ENCODE results near the gene PIP4K2A. TPM values are rescaled to one million over a fixed set of nuclear protein-coding genes. Genes with fewer than 3 reads are reported as not detected.

The PIP4K2A gene
- total and polyA plus RNA-seq, 2 of the 8 experiments (the other 6 are each of a cell fraction or from before 2014, with no cell fraction given): 19.0 to 60.9 TPM

DNA sequence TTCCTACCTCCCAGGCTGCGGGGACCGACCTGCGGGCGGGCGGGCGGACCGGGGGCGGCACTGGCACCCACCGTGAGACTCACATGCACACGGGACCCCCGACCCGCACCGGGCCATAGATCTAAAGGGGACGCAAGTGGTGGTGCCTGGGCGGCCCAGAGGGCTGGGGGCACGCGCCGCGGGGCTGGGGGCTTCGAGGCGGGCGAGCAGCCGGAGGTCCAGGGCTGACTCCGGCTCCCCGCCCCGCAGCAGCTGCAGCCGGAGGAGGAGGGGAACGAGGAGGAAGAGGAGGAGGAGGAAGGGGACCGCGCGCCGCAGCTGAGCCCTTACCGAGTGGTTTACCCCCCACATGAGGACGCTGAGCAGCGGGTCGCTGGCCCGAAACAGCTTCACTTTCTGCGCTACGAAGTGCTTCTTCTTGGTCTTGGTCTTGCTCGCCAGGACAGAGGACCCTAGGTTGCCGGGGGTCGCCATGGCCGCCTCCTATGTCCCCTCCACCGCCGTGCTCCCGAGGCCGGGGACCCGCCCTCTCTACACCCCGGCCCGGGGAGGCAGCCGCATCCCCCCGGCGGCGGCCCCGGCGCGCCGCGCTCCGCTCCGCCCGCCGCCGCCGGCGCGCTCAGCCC is 412 bp downstream of the PIP4K2A start:
- Histone ChIP-seq H3K18ac (ENCODE audit: extremely low read depth, low read length) (peak overlapping the region; percentile 60; the same call in 1 of the 2 replicates), H2AK5ac (ENCODE audit: low read depth, low read length) (no peak overlapping the region), H4K20me1 (replicated peaks in 1 of 2; ENCODE audit: control insufficient read depth in 1 of 2, insufficient read depth in 2 of 2, low read length in 2 of 2) (peaks cover 5 to 8% of the 10 kb centered on the region in 2 experiments), H4K8ac (ENCODE audit: extremely low read depth, insufficient read depth, low read length) (no peak overlapping the region), H3K36me3 (ENCODE audit: control insufficient read depth in 2 of 4, insufficient read depth in 4 of 4, low read length in 3 of 4) (no peaks in the 10 kb centered on the region), H3K79me2 (ENCODE audit: control insufficient read depth in 1 of 2, insufficient read depth in 2 of 2, low read length in 2 of 2) (peaks cover 18 to 46% of the 10 kb centered on the region in 2 experiments; a peak in 3 of 4 replicates), H4K91ac (replicated peaks; ENCODE audit: insufficient read length, low read length) (peak overlapping the region; percentile 70), H4K5ac (ENCODE audit: insufficient read length, low read depth, low read length) (peak overlapping the region; percentile 73), H2BK15ac (ENCODE audit: low read length) (no peak overlapping the region), H3K14ac (ENCODE audit: insufficient read length) (no peak overlapping the region), H3K4ac (replicated peaks; ENCODE audit: insufficient read length, low read depth, low read length) (no peak overlapping the region), H2AFZ (ENCODE audit: low read length) (peak overlapping the region; percentile 84; the same call in 1 of the 2 replicates), H3K4me1 (replicated peaks in 1 of 4; ENCODE audit: control insufficient read depth in 3 of 4, insufficient read depth in 4 of 4, low read length in 3 of 4) (peaks cover 0 to 6% (median 2%) of the 10 kb centered on the region in 4 experiments; a peak in 3 of 7 replicates), H2BK12ac (ENCODE audit: low read depth, low read length) (no peak overlapping the region), H3K27ac (ENCODE audit: low read depth, low read length) (no peak overlapping the region; the same call in 1 of the 2 replicates), H3K23ac (ENCODE audit: insufficient read length) (no peak overlapping the region), H3K23me2 (ENCODE audit: low read depth, low read length) (peaks cover 11% of the 10 kb centered on the region; the same call in 1 of the 2 replicates), H3K9me3 (ENCODE audit: insufficient read depth in 2 of 2, low read depth in 1 of 2, low read length in 1 of 2) (no peaks in the 10 kb centered on the region), H3K56ac (replicated peaks; ENCODE audit: insufficient read length, low read depth, low read length) (peak overlapping the region; percentile 37), H2BK5ac (ENCODE audit: low read depth, low read length) (no peak overlapping the region), H3K4me3 (ENCODE audit: extremely low read depth in 1 of 4, insufficient read depth in 2 of 4, low read depth in 3 of 4, low read length in 4 of 4) (peak overlapping the region; percentile 52 to 89 (median 85)), H2BK20ac (ENCODE audit: low read length) (no peak overlapping the region), H3K9ac (replicated peaks in 1 of 4; ENCODE audit: extremely low read depth in 1 of 4, low read depth in 3 of 4, low read length in 3 of 4) (peak overlapping the region; percentile 2 to 74 (median 58); a peak in 5 of 7 replicates), H2BK120ac (replicated peaks; ENCODE audit: low read depth, low read length) (no peak overlapping the region), H3K4me2 (ENCODE audit: insufficient read depth in 1 of 2, low read depth in 2 of 2, low read length in 2 of 2) (peak overlapping the region; percentile 91 to 94), H3K79me1 (ENCODE audit: low read depth, low read length) (peaks cover 4% of the 10 kb centered on the region), H3K27me3 (replicated peaks in 1 of 4; ENCODE audit: control insufficient read depth in 3 of 4, extremely low read depth in 1 of 4, insufficient read depth in 3 of 4, low read length in 3 of 4) (peaks cover 0 to 9% (median 7%) of the 10 kb centered on the region in 4 experiments; a peak in 5 of 7 replicates)
- peak in 1 of 2 experiments; percentile 60 for DNase-seq (ENCODE audit: low read depth in 1 of 2, low spot score in 2 of 2)
- ChIA-PET POLR2A (ENCODE audit: partially characterized antibody) (interaction anchor here (1.1 kb wide), 1 partner anchor 10 kb away, joined by 4 read pairs; no protein-coding TSS in a partner anchor), CTCF (ENCODE audit: partially characterized antibody) (no interaction called here)
- no peak for FAIRE-seq
- WGBS, 2 experiments (ENCODE audit: extremely low coverage in 1 of 2, insufficient coverage in 1 of 2, insufficient read length in 1 of 2, insufficient replicate concordance in 2 of 2, low coverage in 1 of 2, low lambda C conversion rate in 2 of 2, missing lambda C conversion rate in 1 of 2): 4% methylated on average over 16 of the region's 67 CpGs; no CpG with 5 or more reads in 1 of the 2 experiments
- no peak for TF ChIP-seq EGR1 (IDR thresholded peaks at IDR 0.05; ENCODE audit: borderline replicate concordance, low read depth, low read length)
- TF ChIP-seq, protein P1, sequence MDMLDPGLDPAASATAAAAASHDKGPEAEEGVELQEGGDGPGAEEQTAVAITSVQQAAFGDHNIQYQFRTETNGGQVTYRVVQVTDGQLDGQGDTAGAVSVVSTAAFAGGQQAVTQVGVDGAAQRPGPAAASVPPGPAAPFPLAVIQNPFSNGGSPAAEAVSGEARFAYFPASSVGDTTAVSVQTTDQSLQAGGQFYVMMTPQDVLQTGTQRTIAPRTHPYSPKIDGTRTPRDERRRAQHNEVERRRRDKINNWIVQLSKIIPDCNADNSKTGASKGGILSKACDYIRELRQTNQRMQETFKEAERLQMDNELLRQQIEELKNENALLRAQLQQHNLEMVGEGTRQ (IDR thresholded peaks at IDR 0.05; ENCODE audit: low read length): no peak
- no peak for TF ChIP-seq GABPA (IDR thresholded peaks at IDR 0.05; ENCODE audit: borderline replicate concordance, insufficient read depth, low read length)
- no peak for TF ChIP-seq NANOG (IDR thresholded peaks at IDR 0.05; ENCODE audit: insufficient read depth, low read depth, low read length, poor library complexity, severe bottlenecking)
- TF ChIP-seq BCL11A (IDR thresholded peaks at IDR 0.05; ENCODE audit: low read depth in 2 of 2, low read length in 2 of 2): no peak
- peak; percentile 62 for TF ChIP-seq KDM4A (IDR thresholded peaks at IDR 0.05; ENCODE audit: low read depth, low read length, severe bottlenecking)
- TF ChIP-seq ASH2L (IDR thresholded peaks at IDR 0.05; ENCODE audit: low read length): no peak
- no peak for TF ChIP-seq SIN3A (conservative IDR thresholded peaks at IDR 0.05 in 1 of 2, IDR thresholded peaks at IDR 0.05 in 1 of 2; ENCODE audit: low read depth in 1 of 2, low read length in 2 of 2)
- TF ChIP-seq, protein P2, sequence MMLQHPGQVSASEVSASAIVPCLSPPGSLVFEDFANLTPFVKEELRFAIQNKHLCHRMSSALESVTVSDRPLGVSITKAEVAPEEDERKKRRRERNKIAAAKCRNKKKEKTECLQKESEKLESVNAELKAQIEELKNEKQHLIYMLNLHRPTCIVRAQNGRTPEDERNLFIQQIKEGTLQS (IDR thresholded peaks at IDR 0.05; ENCODE audit: insufficient read depth, low read depth, low read length): no peak
- TF ChIP-seq KDM5A (IDR thresholded peaks at IDR 0.05; ENCODE audit: low read length): no peak

Measured in H1 (cell line).